C1 segment of cervical spinal cord (tissue), 14 donors: Measurements from ENCODE around the gene SMYD3.
"Not testable (repeated sequence)": the region's sequence is repeated elsewhere in the genome, so short reads cannot be mapped to it uniquely, and the experiment has no call there.

Experiments used
- DNase-seq, 14 donors: peaks; one replicate each; lab custom pipeline; 2025; lab: John Stamatoyannopoulos, UW

SMYD3 gene

GRCh38 chr1:246357014-246357598 lies 150.0 kb downstream of the SMYD3 start:
- DNase-seq = not testable (repeated sequence)

- DNase-seq = no peak
Observed at GRCh38 chr1:246355411-246356230, 151.5 kb downstream of the SMYD3 start.

- no peak for DNase-seq
Observed at GRCh38 chr1:246351721-246352120, 155.4 kb downstream of the SMYD3 start.

- no peak for DNase-seq
Observed at GRCh38 chr1:246350745-246351144, 156.3 kb downstream of the SMYD3 start.

GRCh38 chr1:246343937-246344336 lies 163.1 kb downstream of the SMYD3 start:
- DNase-seq = no peak

GRCh38 chr1:246343251-246343650 lies 163.8 kb downstream of the SMYD3 start:
- DNase-seq = no peak

- DNase-seq = no peak
Observed at GRCh38 chr1:246338546-246338945, 168.5 kb downstream of the SMYD3 start.

GRCh38 chr1:246338098-246338497 lies 169.0 kb downstream of the SMYD3 start:
- DNase-seq = no peak

GRCh38 chr1:246335151-246335550 lies 171.9 kb downstream of the SMYD3 start:
- DNase-seq = no peak

GRCh38 chr1:246333855-246334254 lies 173.2 kb downstream of the SMYD3 start:
- DNase-seq = no peak

GRCh38 chr1:246332078-246332477 lies 175.0 kb downstream of the SMYD3 start:
- DNase-seq = no peak

- no peak for DNase-seq
Observed at GRCh38 chr1:246329900-246330299, 177.2 kb downstream of the SMYD3 start.

GRCh38 chr1:246329292-246329691 lies 177.8 kb downstream of the SMYD3 start:
- DNase-seq = not testable (repeated sequence)

GRCh38 chr1:246324711-246325110 lies 182.4 kb downstream of the SMYD3 start:
- DNase-seq = no peak

- not testable (repeated sequence) for DNase-seq
Observed at GRCh38 chr1:246324033-246324432, 183.0 kb downstream of the SMYD3 start.

- no peak for DNase-seq
Observed at GRCh38 chr1:246320286-246320685, 186.8 kb downstream of the SMYD3 start.

- DNase-seq = no peak
Observed at GRCh38 chr1:246319083-246319714, 187.9 kb downstream of the SMYD3 start.

- no peak for DNase-seq
Observed at GRCh38 chr1:246318622-246319021, 188.5 kb downstream of the SMYD3 start.

GRCh38 chr1:246318036-246318359 lies 189.1 kb downstream of the SMYD3 start:
- DNase-seq = no peak

- no peak for DNase-seq
Observed at GRCh38 chr1:246317332-246318035, 189.6 kb downstream of the SMYD3 start.

- no peak for DNase-seq
Observed at GRCh38 chr1:246311461-246311860, 195.6 kb downstream of the SMYD3 start.

GRCh38 chr1:246309247-246309884 lies 197.7 kb downstream of the SMYD3 start:
- no peak for DNase-seq
